Esophagus squamous epithelium (tissue), 5 donors: ENCODE measurements around the gene GGTLC1. TPM values are rescaled to one million over a fixed set of nuclear protein-coding genes. Genes with fewer than 3 reads are reported as not detected.
A peak's percentile ranks its signal among the peaks of the same experiment; 100 is the strongest.
"Not testable (repeated sequence)": the region's sequence is repeated elsewhere in the genome, so short reads cannot be mapped to it uniquely, and the experiment has no call there.

Experiments used
- DNase-seq: peaks from one replicate; lab custom pipeline; 2025; lab: John Stamatoyannopoulos, UW
- H3K27ac ChIP-seq, 4 donors: fragments of 200-600 bp; sonication (generic); one replicate each; pipeline ENCODE4 v1.5.1; 2016 to 2019; ENCODE audit warnings: mild to moderate bottlenecking in 1 of 4
- H3K27me3 ChIP-seq, 4 donors: fragments of 200-600 bp; sonication (generic); 1 replicate in 3 of 4; 2 replicates in 1 of 4; pipeline versions ENCODE4 v1.5.1 to v1.6.0; 2017 to 2021; ENCODE audit warnings: antibody characterized with exemption in 1 of 4
- H3K36me3 ChIP-seq, 3 donors: fragments of 200-600 bp; sonication (generic); one replicate each; pipeline ENCODE4 v1.5.1; 2016 to 2019
- H3K4me1 ChIP-seq, 3 donors: fragments of 200-600 bp; sonication (generic); one replicate each; pipeline ENCODE4 v1.5.1; 2017 to 2019
- H3K4me3 ChIP-seq, 4 donors: fragments of 200-600 bp; sonication (generic); 1 replicate in 3 of 4; 2 replicates in 1 of 4; pipeline ENCODE4 v1.5.1; 2016 to 2019; ENCODE audit warnings: mild to moderate bottlenecking in 2 of 4, moderate library complexity in 1 of 4
- H3K9me3 ChIP-seq, 3 donors: fragments of 200-600 bp; sonication (generic); one replicate each; pipeline ENCODE4 v1.5.1; 2016 to 2019
- POLR2A ChIP-seq, 4 donors: fragments of 450-650 bp; IDR thresholded peaks; one replicate each; pipeline ENCODE4 v1.6.1; 2017; ENCODE audit warnings: antibody characterized with exemption in 4 of 4, mild to moderate bottlenecking in 4 of 4, moderate library complexity in 3 of 4
- WGBS, 2 donors: methylation state at CpG; one replicate each; pipeline ENCODE4 v1.1.5; 2018; 5-methylcytosine and 5-hydroxymethylcytosine counted together
- intact Hi-C: fragments of 100-400 bp; cut with DNase I; formaldehyde crosslinking; loops from one replicate; pipeline ENCODE4 v1.15.0; 2022
- total RNA-seq, 4 donors: library from RNA; depleted of rRNA; stranded (reverse); fragments of >200 nt; gene quantifications; one replicate each; pipeline ENCODE4 v1.1.0, GENCODE V29; 2016
- TF ChIP-seq, protein P1 (sequence below), 6 experiments: fragments of 450-650 bp in 4 of 6; fragments of 200-600 bp in 2 of 6; sonication (generic) in 2 of 6; IDR thresholded peaks; one replicate each; pipeline ENCODE4 v1.5.1; 2016 to 2019; ENCODE audit warnings: antibody characterized with exemption in 6 of 6, mild to moderate bottlenecking in 4 of 6, moderate library complexity in 4 of 6
- donor health status: DM: yes; HTN: yes; CAD: no.

Gene GGTLC1
- total RNA-seq, 4 donors from 2014 or later = not detected

DNA sequence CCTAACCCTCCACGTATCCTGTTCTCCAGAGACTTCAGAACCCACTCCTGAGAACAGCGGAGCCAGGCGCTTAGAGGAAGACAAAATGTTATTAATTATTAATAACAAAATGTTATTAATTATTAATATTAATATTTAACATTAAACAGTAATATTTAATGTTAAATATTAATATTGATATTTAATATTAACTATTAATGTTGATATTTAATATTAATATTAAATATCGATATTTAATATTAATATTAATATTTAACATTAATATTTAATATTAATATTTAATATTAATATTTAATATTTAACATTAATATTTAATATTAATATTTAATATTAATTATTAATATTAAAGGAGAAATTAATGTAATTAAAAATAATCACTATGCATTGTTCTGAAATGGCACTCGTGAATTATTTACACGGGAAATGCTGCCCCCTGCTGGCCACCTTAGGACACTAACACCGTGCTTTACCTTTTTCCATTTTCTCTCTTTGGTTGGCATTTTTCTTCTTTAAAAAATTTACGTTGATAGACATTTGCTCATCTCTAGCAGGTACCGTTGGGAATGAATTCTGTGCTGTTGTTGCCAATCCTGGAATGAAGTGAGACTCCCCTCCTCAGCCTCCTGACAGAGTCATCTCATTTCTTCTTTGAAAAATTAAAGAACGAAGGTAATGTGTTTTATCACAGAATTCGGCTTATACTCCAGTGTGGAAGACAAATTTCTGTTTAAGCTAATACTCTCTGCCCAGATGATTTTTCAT, 7.5 kb upstream of the GGTLC1 start:
- Histone ChIP-seq H3K9me3 (no peaks in the 10 kb centered on the region), H3K36me3 (no peaks in the 10 kb centered on the region), H3K27ac (no peak overlapping the region), H3K4me1 (no peaks in the 10 kb centered on the region), H3K27me3 (peaks cover 0 to 20% (median 0%) of the 10 kb centered on the region in 4 donors), H3K4me3 (no peak overlapping the region)
- intact Hi-C loops = no loop called here
- TF ChIP-seq POLR2A (IDR thresholded peaks at IDR 0.05) = no peak
- TF ChIP-seq, protein P1, sequence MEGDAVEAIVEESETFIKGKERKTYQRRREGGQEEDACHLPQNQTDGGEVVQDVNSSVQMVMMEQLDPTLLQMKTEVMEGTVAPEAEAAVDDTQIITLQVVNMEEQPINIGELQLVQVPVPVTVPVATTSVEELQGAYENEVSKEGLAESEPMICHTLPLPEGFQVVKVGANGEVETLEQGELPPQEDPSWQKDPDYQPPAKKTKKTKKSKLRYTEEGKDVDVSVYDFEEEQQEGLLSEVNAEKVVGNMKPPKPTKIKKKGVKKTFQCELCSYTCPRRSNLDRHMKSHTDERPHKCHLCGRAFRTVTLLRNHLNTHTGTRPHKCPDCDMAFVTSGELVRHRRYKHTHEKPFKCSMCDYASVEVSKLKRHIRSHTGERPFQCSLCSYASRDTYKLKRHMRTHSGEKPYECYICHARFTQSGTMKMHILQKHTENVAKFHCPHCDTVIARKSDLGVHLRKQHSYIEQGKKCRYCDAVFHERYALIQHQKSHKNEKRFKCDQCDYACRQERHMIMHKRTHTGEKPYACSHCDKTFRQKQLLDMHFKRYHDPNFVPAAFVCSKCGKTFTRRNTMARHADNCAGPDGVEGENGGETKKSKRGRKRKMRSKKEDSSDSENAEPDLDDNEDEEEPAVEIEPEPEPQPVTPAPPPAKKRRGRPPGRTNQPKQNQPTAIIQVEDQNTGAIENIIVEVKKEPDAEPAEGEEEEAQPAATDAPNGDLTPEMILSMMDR (IDR thresholded peaks at IDR 0.05) = peak; percentile 64 to 78 (median 70)
- WGBS, 2 donors = 45 to 46% methylated on average over 11 of the region's 11 CpGs
- no peak for DNase-seq

DNA sequence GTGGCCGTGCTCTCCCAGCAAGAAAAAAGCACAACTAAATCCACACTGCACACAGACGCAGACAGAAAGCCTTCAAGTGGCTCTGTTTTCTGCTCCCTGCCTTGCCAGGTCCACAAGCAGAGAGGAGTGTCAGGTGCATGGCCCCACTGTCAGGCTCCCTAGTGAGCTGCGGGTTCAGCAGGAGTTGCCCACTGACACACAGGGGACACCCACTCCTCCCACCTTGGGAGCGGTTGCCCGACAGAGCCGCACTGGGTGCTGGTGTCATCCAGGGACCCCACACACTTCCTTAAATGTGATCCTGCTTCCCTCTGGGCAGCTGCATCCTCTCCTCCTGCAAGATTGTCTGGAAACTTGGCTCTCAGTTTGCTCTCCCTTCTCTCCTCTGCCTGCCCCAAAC, 6.7 kb upstream of the GGTLC1 start:
- intact Hi-C loops, H3K36me3 ChIP-seq, H3K4me3 ChIP-seq, DNase-seq, H3K27ac ChIP-seq, H3K9me3 ChIP-seq, H3K4me1 ChIP-seq: not testable (repeated sequence)
- H3K27me3 ChIP-seq = peaks cover 0 to 20% (median 0%) of the 10 kb centered on the region in 4 donors
- 53 to 87% methylated on average over 3 to 4 of the region's 6 CpGs for WGBS, 2 donors

DNA sequence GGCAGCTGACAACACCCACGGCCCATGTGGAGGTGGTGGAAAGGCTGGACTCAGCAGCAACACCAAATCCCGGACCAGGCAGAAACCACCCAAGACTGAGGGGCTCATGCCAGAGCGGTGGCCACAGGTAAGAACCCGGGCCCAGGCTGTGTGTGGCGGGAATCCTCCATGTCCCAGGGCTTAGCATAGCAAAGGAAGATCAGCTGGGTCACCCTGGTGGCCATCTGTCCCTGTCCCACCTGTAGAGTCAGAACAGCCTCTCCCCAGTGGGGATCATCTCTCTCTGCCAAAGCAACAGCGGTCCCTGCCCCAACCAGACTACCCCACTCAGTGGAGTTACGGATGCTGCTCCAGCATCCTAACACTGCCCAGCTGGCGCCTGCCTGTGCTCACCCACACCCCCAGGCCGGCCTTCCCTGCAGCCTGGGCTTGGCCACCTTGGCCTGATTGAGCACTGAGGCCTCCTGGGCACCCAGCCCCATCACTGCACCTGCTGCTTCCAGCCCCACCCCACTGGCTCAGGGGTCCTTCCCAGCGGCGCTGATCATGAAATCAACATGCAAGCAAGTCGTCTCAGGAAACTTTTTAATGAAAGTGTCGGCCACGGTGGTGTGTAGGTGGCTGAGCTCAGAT, 5.5 kb upstream of the GGTLC1 start:
- DNase-seq, H3K4me1 ChIP-seq, H3K36me3 ChIP-seq, intact Hi-C loops, H3K9me3 ChIP-seq, H3K27ac ChIP-seq, H3K4me3 ChIP-seq: not testable (repeated sequence)
- H3K27me3 ChIP-seq = peaks cover 0 to 14% (median 0%) of the 10 kb centered on the region in 4 donors
- WGBS, 2 donors = 79% methylated on average over 5 of the region's 14 CpGs; no CpG with 5 or more reads in 1 of the 2 donors

DNA sequence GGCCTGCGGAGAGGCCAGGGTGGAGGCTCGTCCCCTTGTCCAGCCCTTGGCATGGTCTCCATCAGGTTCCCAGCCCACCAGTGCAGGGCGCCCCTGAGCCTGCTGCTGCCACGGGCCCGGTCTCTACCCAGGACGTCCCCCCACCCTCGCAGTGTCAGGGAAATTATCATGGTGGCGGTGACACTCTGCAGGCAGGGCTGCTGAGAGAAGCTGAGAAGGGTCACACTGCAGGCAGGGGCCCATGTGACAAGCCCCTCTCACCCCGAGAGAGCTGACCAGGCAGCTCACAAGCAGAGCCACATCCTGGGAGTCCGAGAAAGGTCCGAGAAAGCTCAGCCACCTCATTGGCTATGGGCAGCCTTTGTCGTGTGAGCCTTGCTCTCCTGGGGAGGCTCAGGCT, 4.9 kb upstream of the GGTLC1 start:
- H3K36me3 ChIP-seq, H3K27me3 ChIP-seq, H3K9me3 ChIP-seq, H3K27ac ChIP-seq, H3K4me3 ChIP-seq, H3K4me1 ChIP-seq, intact Hi-C loops, DNase-seq: not testable (repeated sequence)
- WGBS, 2 donors = 88% methylated on average over 5 of the region's 12 CpGs; no CpG with 5 or more reads in 1 of the 2 donors

DNA sequence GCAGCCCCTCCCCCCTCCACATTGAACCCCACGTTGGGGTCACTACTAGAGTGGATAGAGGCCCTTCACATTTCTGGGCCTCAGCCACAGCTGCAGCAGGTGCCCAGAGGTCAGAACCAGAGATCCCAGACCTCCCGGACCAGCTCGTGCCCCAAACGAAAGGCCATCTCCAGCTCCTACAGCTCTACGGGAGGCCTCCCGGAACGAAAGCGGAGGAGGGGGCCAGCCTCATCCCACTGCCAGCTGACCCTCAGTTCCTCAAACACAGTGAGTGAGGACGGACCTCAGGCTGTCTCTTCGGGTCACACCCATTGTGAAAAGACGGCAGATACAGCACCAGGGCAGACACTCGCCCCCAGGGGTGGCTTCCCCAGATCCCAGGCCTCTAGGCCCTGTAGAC, 1.7 kb upstream of the GGTLC1 start:
- intact Hi-C loops, H3K4me3 ChIP-seq, H3K36me3 ChIP-seq, H3K27ac ChIP-seq, H3K4me1 ChIP-seq, H3K9me3 ChIP-seq, H3K27me3 ChIP-seq, DNase-seq: not testable (repeated sequence)
- 77 to 95% methylated on average over 4 of the region's 12 CpGs for WGBS, 2 donors

DNA sequence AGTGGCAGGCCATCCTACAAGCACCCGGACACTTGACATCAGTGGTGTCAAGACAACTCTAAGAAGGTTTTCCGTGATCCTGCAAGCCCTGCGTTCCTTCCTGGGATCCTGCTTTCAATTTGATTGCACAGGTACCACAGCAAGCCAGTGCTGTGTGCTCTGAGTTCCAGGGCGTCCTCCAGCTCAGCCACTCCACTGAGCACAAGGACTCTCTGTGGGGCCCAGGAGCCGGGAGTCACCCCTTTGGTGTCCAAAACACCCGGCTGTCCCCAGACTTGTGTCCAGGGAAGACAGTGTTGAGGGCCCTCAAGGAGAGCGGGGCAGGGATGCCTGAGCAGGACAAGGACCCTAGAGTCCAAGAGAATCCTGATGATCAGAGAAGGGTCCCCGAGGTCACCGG, 387 bp upstream of the GGTLC1 start:
- intact Hi-C loops, DNase-seq, H3K4me1 ChIP-seq, H3K27ac ChIP-seq, H3K27me3 ChIP-seq, H3K36me3 ChIP-seq, H3K9me3 ChIP-seq, H3K4me3 ChIP-seq: not testable (repeated sequence)
- 100% methylated on average over 4 of the region's 9 CpGs; no CpG with 5 or more reads in 1 of the 2 donors for WGBS, 2 donors

DNA sequence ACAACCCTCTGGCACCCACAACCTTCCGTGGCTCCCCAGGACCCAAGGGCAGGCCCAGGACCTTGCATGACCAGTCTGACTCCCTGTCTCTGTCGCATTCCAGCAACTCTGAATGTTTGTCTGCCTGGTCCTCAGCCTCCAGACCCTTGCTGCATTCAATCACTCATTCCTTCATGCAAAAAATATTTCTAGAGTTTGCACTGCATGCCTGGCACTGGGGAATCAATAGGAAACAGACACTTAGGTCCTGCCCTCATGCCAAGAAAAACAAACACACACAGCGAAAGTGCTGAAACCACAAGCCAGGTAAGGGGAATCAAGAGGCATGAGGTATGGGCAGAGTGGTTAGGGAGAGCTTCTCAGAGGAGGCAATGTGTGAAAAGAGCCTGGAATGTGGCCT, 1.9 kb downstream of the GGTLC1 start:
- intact Hi-C loops, H3K9me3 ChIP-seq, DNase-seq, H3K4me1 ChIP-seq, H3K27me3 ChIP-seq, H3K36me3 ChIP-seq, H3K27ac ChIP-seq, H3K4me3 ChIP-seq: not testable (repeated sequence)
- 76 to 80% methylated on average over 3 of the region's 3 CpGs for WGBS, 2 donors

DNA sequence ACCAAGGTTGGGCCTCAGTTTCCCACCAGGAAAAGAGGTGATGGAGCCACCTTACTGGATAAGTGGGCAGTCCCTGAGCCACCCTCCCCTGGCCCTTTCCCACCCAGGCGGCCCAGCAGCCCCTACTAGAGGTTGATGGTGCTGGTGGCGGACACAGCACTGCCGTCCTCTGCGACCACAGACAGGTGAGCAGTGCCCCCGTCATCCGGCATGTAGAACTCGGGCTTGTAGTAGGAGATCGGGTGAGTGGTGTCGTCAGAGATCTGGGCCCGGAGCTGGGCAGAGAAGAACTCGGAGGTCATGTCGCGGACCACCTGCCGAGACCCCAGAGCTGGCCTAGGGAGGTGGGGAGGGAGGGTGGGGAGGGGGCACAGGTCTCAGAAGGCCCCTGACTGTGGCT, 2.3 kb downstream of the GGTLC1 start:
- WGBS, 2 donors = no CpG with 5 or more reads among the region's 14 CpGs
- H3K36me3 ChIP-seq, H3K4me3 ChIP-seq, intact Hi-C loops, DNase-seq, H3K9me3 ChIP-seq, H3K27ac ChIP-seq, H3K4me1 ChIP-seq, H3K27me3 ChIP-seq: not testable (repeated sequence)

DNA sequence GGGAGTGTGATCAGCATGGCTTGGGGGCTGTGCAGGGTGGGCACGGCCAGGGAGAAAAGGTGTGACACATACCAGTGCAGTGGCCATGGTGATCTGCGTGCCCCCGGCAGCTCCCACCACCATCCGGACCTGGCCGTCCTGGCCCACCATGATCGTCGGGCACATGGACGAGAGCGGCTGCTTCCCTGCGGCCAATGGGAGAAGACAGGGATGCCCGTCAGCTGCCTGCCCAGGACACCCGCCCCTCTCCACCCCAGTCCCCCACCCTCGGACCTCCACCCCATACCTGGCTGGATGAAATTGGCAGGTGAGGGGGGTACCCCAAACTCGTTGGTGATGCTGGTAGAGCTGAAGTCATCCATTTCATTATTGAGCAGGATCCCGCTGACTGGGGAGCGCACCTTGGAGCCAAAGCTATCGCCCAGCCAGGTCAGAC, 2.8 kb downstream of the GGTLC1 start:
- H3K4me3 ChIP-seq, H3K9me3 ChIP-seq, DNase-seq, intact Hi-C loops, H3K27ac ChIP-seq, H3K36me3 ChIP-seq, H3K27me3 ChIP-seq, H3K4me1 ChIP-seq: not testable (repeated sequence)
- WGBS, 2 donors = 93% methylated on average over 3 of the region's 17 CpGs; no CpG with 5 or more reads in 1 of the 2 donors

DNA sequence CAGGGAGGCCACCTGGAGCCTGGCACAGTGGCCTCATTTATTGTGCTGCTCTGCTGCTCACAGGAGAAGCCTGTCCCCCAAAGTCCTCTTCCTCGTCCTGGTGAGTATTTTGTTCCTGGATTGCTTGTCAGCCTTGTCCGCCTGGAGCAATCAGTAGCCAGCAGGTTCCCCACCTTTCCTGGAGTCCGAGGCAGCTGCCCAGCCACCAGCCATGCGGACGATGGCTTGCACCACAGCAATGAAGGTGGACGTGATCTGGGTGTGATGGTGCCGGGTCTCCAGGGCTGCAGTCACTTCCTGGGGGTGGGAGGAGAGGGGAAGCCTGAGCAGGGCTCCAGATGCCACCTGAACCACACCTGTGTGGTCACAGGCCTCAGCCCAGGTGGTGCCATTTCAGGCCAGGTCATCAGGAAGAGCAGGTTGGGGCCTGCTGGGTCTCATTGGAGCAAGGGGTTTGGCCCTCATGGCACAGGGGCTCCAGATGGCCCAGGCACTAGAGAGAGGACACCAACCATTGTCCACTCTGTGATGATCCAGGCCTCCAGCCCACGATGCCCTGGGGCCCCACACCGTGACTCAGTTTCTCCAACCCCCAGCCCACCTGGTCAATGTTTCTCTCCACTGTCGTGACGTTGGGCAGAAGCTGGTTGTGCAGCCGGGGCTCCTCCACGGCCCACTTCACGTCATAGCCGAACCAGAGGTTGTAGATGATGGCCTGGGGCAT, 3.4 kb downstream of the GGTLC1 start:
- H3K4me1 ChIP-seq, intact Hi-C loops, H3K27ac ChIP-seq, DNase-seq, H3K4me3 ChIP-seq, H3K27me3 ChIP-seq, H3K36me3 ChIP-seq, H3K9me3 ChIP-seq: not testable (repeated sequence)
- 100% methylated on average over 1 of the region's 15 CpGs; no CpG with 5 or more reads in 1 of the 2 donors for WGBS, 2 donors
